OCI-LY1 (cell line): ENCODE measurements around the gene CFD.
"Not testable (repeated sequence)": the region's sequence is repeated elsewhere in the genome, so short reads cannot be mapped to it uniquely, and the experiment has no call there.

ENCODE experiments used
- H2AFZ ChIP-seq: fragments of 200-600 bp; sonication (generic), shearing (Covaris generic); 2 replicates; pipeline ENCODE4 v1.6.0; 2014; ENCODE audit warnings: antibody characterized with exemption, mild to moderate bottlenecking, low read length
- H3F3A ChIP-seq: fragments of 200-600 bp; sonication (generic), shearing (Covaris generic); 2 replicates; pipeline ENCODE4 v1.6.0; 2014; ENCODE audit warnings: mild to moderate bottlenecking, antibody characterized with exemption, low read length, moderate library complexity; ENCODE audit not compliant: insufficient read depth
- H3K27ac ChIP-seq: fragments of 200-600 bp; sonication (generic); 2 replicates; pipeline ENCODE4 v1.5.1; 2014; ENCODE audit warnings: low read length, mixed run types, mild to moderate bottlenecking, low read depth; ENCODE audit not compliant: poor library complexity, severe bottlenecking
- H3K27me3 ChIP-seq: fragments of 200-600 bp; sonication (generic); 2 replicates; pipeline ENCODE4 v1.6.0; 2014; ENCODE audit warnings: antibody characterized with exemption, mild to moderate bottlenecking, low read length, moderate library complexity; ENCODE audit not compliant: insufficient read depth
- H3K36me3 ChIP-seq: fragments of 200-600 bp; sonication (generic); 2 replicates; pipeline ENCODE4 v1.6.1; 2014; ENCODE audit warnings: mild to moderate bottlenecking, antibody characterized with exemption, low read length, moderate library complexity, mixed read lengths; ENCODE audit not compliant: insufficient read depth
- H3K4me1 ChIP-seq: fragments of 200-600 bp; sonication (generic); 2 replicates; pipeline ENCODE4 v1.5.1; 2014; ENCODE audit warnings: mild to moderate bottlenecking, low read length, moderate library complexity; ENCODE audit not compliant: insufficient read depth, severe bottlenecking
- H3K4me2 ChIP-seq: fragments of 200-600 bp; sonication (generic), shearing (Covaris generic); 2 replicates; pipeline ENCODE4 v1.6.1; 2014; ENCODE audit warnings: low read length
- H3K4me3 ChIP-seq: fragments of 200-600 bp; sonication (generic); 2 replicates; pipeline ENCODE4 v1.5.1; 2014; ENCODE audit warnings: low read length, low read depth, mild to moderate bottlenecking, mixed read lengths; ENCODE audit not compliant: poor library complexity, severe bottlenecking
- H3K79me2 ChIP-seq: fragments of 200-600 bp; shearing (Covaris generic); 2 replicates; pipeline ENCODE4 v1.6.1; 2016; ENCODE audit warnings: mixed run types, low read length, mixed read lengths; ENCODE audit not compliant: insufficient read depth
- H3K9ac ChIP-seq: fragments of 200-600 bp; sonication (generic), shearing (Covaris generic); 2 replicates; pipeline ENCODE4 v1.6.1; 2014; ENCODE audit warnings: mild to moderate bottlenecking, low read length, mixed read lengths
- H3K9me2 ChIP-seq: fragments of 200-600 bp; sonication (generic), shearing (Covaris generic); 2 replicates; pipeline ENCODE4 v1.6.1; 2014; ENCODE audit warnings: low read depth, mild to moderate bottlenecking, low read length, mixed read lengths
- H3K9me3 ChIP-seq: fragments of 200-600 bp; shearing (Covaris generic); 2 replicates; pipeline ENCODE4 v1.6.1; 2014; ENCODE audit warnings: low read length, mixed read lengths
- H4K20me1 ChIP-seq: fragments of 200-600 bp; sonication (generic), shearing (Covaris generic); 2 replicates; pipeline ENCODE4 v1.6.0; 2016; ENCODE audit warnings: mild to moderate bottlenecking, low read length; ENCODE audit not compliant: insufficient read depth
- CTCF ChIP-seq: fragments of 200-600 bp; sonication (generic), shearing (Covaris generic); IDR thresholded peaks from 2 replicates; pipeline ENCODE4 v1.5.1; 2017; ENCODE audit warnings: mild to moderate bottlenecking, antibody characterized with exemption, low read length, moderate library complexity, mixed read lengths
- EZH2 ChIP-seq: fragments of 200-600 bp; sonication (generic), shearing (Covaris generic); IDR thresholded peaks from 2 replicates; pipeline ENCODE4 v1.8.0; 2017; ENCODE audit warnings: borderline replicate concordance, mixed run types, mild to moderate bottlenecking, antibody characterized with exemption, low read length, moderate library complexity, mixed read lengths

Gene CFD

GRCh38 chr19:876089-876488 lies 16.6 kb downstream of the CFD start:
- H2AFZ ChIP-seq = no peak overlapping the region
- no peaks in the 10 kb centered on the region for H3K79me2 ChIP-seq
- H3K27me3 ChIP-seq = no peaks in the 10 kb centered on the region
- TF ChIP-seq CTCF (no peak), EZH2 (no peak)
- no peak overlapping the region for H3K27ac ChIP-seq
- no peak overlapping the region for H3K9ac ChIP-seq
- no peaks in the 10 kb centered on the region for H3K9me2 ChIP-seq
- no peaks in the 10 kb centered on the region for H4K20me1 ChIP-seq
- H3K4me2 ChIP-seq = no peak overlapping the region
- no peak overlapping the region for H3K4me3 ChIP-seq
- no peaks in the 10 kb centered on the region for H3F3A ChIP-seq
- H3K36me3 ChIP-seq = peaks cover 5% of the 10 kb centered on the region
- H3K4me1 ChIP-seq = peaks cover 17% of the 10 kb centered on the region
- H3K9me3 ChIP-seq = no peaks in the 10 kb centered on the region

GRCh38 chr19:876780-877314 lies 17.4 kb downstream of the CFD start:
- H3K27me3 ChIP-seq = no peaks in the 10 kb centered on the region
- H3K9me2 ChIP-seq = no peaks in the 10 kb centered on the region
- H4K20me1 ChIP-seq = no peaks in the 10 kb centered on the region
- H3K4me3 ChIP-seq = no peak overlapping the region
- no peaks in the 10 kb centered on the region for H3K9me3 ChIP-seq
- H3K36me3 ChIP-seq = peaks cover 9% of the 10 kb centered on the region
- no peaks in the 10 kb centered on the region for H3F3A ChIP-seq
- no peak overlapping the region for H3K27ac ChIP-seq
- H3K4me1 ChIP-seq = peaks cover 16% of the 10 kb centered on the region
- no peaks in the 10 kb centered on the region for H3K79me2 ChIP-seq
- H3K4me2 ChIP-seq = no peak overlapping the region
- TF ChIP-seq EZH2 (no peak), CTCF (no peak)
- no peak overlapping the region for H2AFZ ChIP-seq
- H3K9ac ChIP-seq = no peak overlapping the region

- H3K9me3 ChIP-seq, H3K4me1 ChIP-seq, H3K4me3 ChIP-seq, H3K9me2 ChIP-seq, H3K4me2 ChIP-seq, H4K20me1 ChIP-seq, H3K79me2 ChIP-seq, H2AFZ ChIP-seq, H3K27ac ChIP-seq, H3K9ac ChIP-seq, H3K27me3 ChIP-seq, H3F3A ChIP-seq: not testable (repeated sequence)
- peaks cover 20% of the 10 kb centered on the region for H3K36me3 ChIP-seq
Observed at GRCh38 chr19:877992-878660, 18.7 kb downstream of the CFD start.

GRCh38 chr19:878751-879561 lies 19.5 kb downstream of the CFD start:
- H3K36me3 ChIP-seq = peaks cover 27% of the 10 kb centered on the region
- H3K9ac ChIP-seq = not testable (repeated sequence)

More at GRCh38 chr19:878751-879561, 19.5 kb downstream of the CFD start:
- H3K4me3 ChIP-seq, H3K9me3 ChIP-seq, H3K27me3 ChIP-seq, H3F3A ChIP-seq, H3K27ac ChIP-seq, H3K9me2 ChIP-seq, H4K20me1 ChIP-seq, H3K4me1 ChIP-seq, H2AFZ ChIP-seq, H3K4me2 ChIP-seq, H3K79me2 ChIP-seq: not testable (repeated sequence)
